Measurements from ENCODE around the gene MARCKSL1. TPM values are rescaled to one million over a fixed set of nuclear protein-coding genes. Genes with fewer than 3 reads are reported as not detected.

Gene MARCKSL1
- polyA plus RNA-seq, 1 donor (not counting 4 experiments of a cell fraction or from before 2014, with no cell fraction given): 8.5 TPM

DNA sequence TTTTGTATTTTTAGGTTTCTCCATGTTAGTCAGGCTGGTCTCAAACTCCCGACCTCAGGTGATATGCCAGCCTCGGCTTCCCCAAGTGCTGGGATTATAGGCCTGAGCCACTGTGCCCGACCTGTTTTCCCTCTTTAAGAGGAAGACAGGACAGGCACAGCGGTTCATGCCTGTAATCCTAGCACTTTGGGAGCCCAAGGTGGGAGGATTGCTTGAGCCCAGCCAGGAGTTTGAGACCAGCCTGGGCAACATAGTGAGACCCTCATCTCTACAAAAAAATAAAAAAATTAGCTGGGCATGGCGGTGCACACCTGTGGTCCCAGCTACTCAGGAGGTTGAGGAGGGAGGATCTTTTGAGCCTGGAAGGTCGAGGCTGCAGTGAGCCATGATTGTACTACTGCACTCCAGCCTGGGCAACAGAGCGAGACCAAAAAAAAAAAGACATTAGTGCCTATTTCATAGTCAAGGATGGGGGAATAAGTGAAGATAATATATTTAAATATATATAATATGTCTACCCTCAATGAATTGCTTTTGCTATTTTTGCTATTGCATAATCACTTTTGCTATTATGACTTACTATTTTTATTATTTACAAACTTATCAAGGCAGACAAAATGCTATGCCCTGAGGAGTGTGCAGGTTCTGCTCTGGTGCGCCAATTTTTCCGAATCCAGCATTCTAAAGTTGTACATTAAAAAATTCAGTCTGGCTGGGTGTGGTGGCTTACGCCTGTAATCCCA, 17.7 kb downstream of the MARCKSL1 start:
- dilution Hi-C loops (cut with MboI; ENCODE audit: extremely low pct_ligation_motif_present, low sequenced_read_pairs): no loop called here
- H3K79me2 ChIP-seq (ENCODE audit: control insufficient read depth, insufficient read depth, low read length): peaks cover 9% of the 10 kb centered on the region
- H3K36me3 ChIP-seq (ENCODE audit: control insufficient read depth in 2 of 2, extremely low read depth in 1 of 2, insufficient read depth in 2 of 2, low read length in 2 of 2): peaks cover 8 to 9% of the 10 kb centered on the region in 2 experiments
- H3K4me3 ChIP-seq (ENCODE audit: control insufficient read depth in 2 of 3, extremely low read depth in 1 of 3, insufficient read depth in 2 of 3, low read depth in 1 of 3, low read length in 3 of 3): no peak overlapping the region
- FAIRE-seq (no peak), DNase-seq (ENCODE audit: low read depth, low spot score) (no peak)
- TF ChIP-seq CTCF (optimal IDR thresholded peaks at IDR 0.05 in 1 of 3, IDR thresholded peaks at IDR 0.05 in 1 of 3, conservative IDR thresholded peaks at IDR 0.05 in 1 of 3; ENCODE audit: extremely low read depth in 1 of 3, insufficient read depth in 2 of 3, low read length in 3 of 3) (no peak), EZH2 (IDR thresholded peaks at IDR 0.05; ENCODE audit: low read length) (no peak)
- no peaks in the 10 kb centered on the region for H4K20me1 ChIP-seq (ENCODE audit: control insufficient read depth, extremely low read depth, insufficient read depth, low read length)
- no peaks in the 10 kb centered on the region for H3K9me3 ChIP-seq (ENCODE audit: control insufficient read depth, low read depth, low read length)
- H3K9ac ChIP-seq (ENCODE audit: control insufficient read depth, extremely low read depth, insufficient read depth, low read length): no peak overlapping the region
- no peaks in the 10 kb centered on the region for H3K9me1 ChIP-seq (ENCODE audit: control insufficient read depth, extremely low read depth, insufficient read depth, low read length)
- no peak overlapping the region for H2AFZ ChIP-seq (ENCODE audit: control insufficient read depth, low read length)
- H3K27ac ChIP-seq (ENCODE audit: control insufficient read depth, insufficient read depth, low read length): no peak overlapping the region
- no peaks in the 10 kb centered on the region for H3K4me1 ChIP-seq (ENCODE audit: control insufficient read depth, extremely low read depth, insufficient read depth, low read length)
- H3K27me3 ChIP-seq (ENCODE audit: control insufficient read depth, extremely low read depth, insufficient read depth, low read length): no peaks in the 10 kb centered on the region
- H3K4me2 ChIP-seq (ENCODE audit: control insufficient read depth, extremely low read depth, insufficient read depth, low read depth, low read length): no peak overlapping the region

DNA sequence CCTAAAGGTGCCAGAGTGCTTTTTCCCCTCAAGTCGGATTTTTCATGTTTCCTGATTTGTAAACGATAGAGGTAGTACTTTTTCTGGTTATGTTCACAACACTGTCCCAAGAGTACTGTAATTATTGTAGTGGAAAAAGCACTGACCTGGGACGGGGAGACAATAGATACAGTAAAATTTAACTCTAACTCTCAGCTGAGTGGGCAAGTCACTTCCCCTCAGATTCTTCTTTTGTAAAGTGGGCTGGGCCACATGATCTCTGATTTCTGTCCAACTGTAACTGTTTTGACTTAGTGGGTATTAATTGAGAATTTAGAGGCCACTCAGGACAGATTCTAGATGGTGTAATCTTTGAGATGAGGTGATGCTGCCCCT, 19.1 kb downstream of the MARCKSL1 start:
- Histone ChIP-seq H3K36me3 (ENCODE audit: control insufficient read depth in 2 of 2, extremely low read depth in 1 of 2, insufficient read depth in 2 of 2, low read length in 2 of 2) (peaks cover 3 to 9% of the 10 kb centered on the region in 2 experiments), H2AFZ (ENCODE audit: control insufficient read depth, low read length) (no peak overlapping the region), H3K4me3 (ENCODE audit: control insufficient read depth in 2 of 3, extremely low read depth in 1 of 3, insufficient read depth in 2 of 3, low read depth in 1 of 3, low read length in 3 of 3) (no peak overlapping the region), H3K4me1 (ENCODE audit: control insufficient read depth, extremely low read depth, insufficient read depth, low read length) (no peaks in the 10 kb centered on the region), H3K4me2 (ENCODE audit: control insufficient read depth, extremely low read depth, insufficient read depth, low read depth, low read length) (no peak overlapping the region), H3K9me3 (ENCODE audit: control insufficient read depth, low read depth, low read length) (no peaks in the 10 kb centered on the region), H3K9ac (ENCODE audit: control insufficient read depth, extremely low read depth, insufficient read depth, low read length) (no peak overlapping the region), H3K27me3 (ENCODE audit: control insufficient read depth, extremely low read depth, insufficient read depth, low read length) (no peaks in the 10 kb centered on the region), H3K9me1 (ENCODE audit: control insufficient read depth, extremely low read depth, insufficient read depth, low read length) (no peaks in the 10 kb centered on the region), H4K20me1 (ENCODE audit: control insufficient read depth, extremely low read depth, insufficient read depth, low read length) (no peaks in the 10 kb centered on the region), H3K79me2 (ENCODE audit: control insufficient read depth, insufficient read depth, low read length) (peaks cover 22% of the 10 kb centered on the region), H3K27ac (ENCODE audit: control insufficient read depth, insufficient read depth, low read length) (no peak overlapping the region)
- FAIRE-seq (no peak), DNase-seq (ENCODE audit: low read depth, low spot score) (no peak)
- TF ChIP-seq EZH2 (IDR thresholded peaks at IDR 0.05; ENCODE audit: low read length) (no peak), CTCF (optimal IDR thresholded peaks at IDR 0.05 in 1 of 3, IDR thresholded peaks at IDR 0.05 in 1 of 3, conservative IDR thresholded peaks at IDR 0.05 in 1 of 3; ENCODE audit: extremely low read depth in 1 of 3, insufficient read depth in 2 of 3, low read length in 3 of 3) (no peak)
- dilution Hi-C loops (cut with MboI; ENCODE audit: extremely low pct_ligation_motif_present, low sequenced_read_pairs): no loop called here
